GM15510 (cell line): ENCODE data around the gene GAB3.
"Not testable (repeated sequence)": the region's sequence is repeated elsewhere in the genome, so short reads cannot be mapped to it uniquely, and the experiment has no call there.

ENCODE experiments used
- POLR2A ChIP-seq: IDR thresholded peaks from 3 replicates; pipeline ENCODE4 v1.6.1; 2011; ENCODE audit warnings: borderline replicate concordance; ENCODE audit not compliant: insufficient read length; ENCODE audit errors: extremely low read depth

Gene GAB3

DNA sequence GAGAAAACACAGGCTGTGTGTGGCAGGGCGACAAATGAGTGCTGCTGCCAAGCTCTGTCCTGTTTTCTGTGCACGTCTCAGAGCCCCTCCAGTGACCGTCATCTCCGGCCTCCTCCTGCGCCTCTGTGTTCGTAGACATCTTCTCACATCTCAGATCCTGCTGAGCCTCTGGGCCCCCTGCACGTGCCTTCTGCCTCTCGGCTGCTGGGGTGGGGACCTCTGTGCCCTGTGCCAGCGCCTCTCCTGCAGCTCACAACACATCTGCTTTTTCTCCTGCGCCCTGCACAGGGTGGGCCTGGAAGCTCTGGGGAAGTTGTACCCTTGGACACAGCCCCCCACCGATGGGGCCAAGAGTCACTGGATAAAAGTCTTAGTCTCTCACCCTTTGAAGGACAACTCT lies 95.1 kb downstream of the GAB3 start:
- no peak for TF ChIP-seq POLR2A

DNA sequence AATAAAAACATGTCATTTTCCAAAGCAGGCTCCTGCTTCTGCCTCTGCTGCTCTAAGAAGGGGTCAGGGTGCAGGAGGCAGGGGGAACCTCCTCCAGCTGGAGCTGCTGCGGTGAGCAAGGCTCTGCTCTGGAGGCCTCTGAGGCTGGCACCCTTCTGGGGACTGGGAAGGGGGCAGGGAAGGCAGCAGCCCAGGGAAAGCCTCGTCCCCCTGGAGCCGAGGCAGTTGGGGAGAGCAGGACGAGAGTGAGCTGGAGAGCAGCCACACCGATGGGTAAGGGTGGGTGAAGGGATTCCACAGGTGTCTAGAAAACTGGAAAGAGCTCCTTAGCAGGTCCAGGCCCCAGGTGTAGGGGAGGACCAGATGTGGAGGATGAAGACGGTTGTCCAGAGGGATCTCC lies 95.5 kb downstream of the GAB3 start:
- TF ChIP-seq POLR2A, result no peak

DNA sequence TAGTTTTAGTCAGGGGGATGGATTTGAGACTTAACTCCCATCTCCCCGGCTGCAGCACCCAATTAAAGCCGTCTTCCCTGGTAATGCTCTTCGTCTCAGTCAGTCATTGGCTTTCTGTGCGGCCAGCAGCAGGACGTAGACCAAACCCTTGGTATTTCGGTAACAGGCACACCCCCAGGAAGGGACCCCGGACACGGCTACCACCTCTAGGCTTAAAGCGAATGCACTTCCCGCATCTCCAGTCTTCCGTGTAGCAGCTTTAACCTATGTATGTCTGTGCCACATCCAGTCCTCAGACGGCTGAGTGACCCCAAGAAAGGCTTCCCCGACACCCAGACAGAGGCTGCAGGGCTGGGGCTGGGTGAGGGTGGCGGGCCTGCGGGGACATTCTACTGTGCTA lies 96.0 kb downstream of the GAB3 start:
- TF ChIP-seq POLR2A, result no peak

DNA sequence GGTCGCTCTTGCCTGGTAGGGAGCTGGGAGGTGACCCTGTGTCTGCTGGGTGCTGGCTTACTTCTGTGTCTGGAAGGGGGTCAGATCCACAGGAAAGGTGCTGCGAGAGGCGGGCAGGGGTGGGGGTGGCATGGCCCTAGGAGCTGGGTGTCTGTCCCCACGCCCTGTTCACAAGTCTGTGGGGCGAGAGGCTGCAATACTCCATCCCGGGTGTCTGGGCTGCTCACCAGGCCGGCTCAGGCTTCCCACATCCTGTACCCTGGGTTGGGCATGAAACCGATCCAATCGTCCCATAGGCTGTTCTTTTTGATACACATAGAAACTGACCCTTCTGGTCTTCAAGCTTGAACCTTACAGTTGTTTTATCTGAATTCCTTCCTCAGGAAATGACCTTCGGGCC lies 96.5 kb downstream of the GAB3 start:
- TF ChIP-seq POLR2A, result no peak

DNA sequence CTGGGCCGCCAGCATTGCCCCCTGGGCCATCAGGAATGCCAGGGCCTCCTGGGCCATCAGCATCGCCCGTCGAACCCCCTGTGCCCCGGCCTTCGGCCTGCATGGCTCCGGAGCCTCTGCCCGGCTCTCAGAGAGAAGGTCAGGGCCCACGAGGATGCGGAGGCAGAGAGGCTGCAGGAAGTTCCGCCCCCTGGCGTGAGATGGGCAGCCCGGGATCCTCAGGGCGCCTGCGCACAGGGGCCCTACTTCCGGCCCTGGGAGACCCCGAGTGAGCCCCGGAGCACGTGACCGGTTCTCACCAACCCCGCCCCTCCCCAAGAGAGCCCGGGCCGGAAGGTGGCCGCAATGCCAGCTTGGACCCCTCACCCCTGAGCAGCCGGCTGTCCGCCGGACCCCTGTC lies 97.5 kb downstream of the GAB3 start, which contains the start of gene CTAG2:
Gene CTAG2 (minus strand): TSS at position 167 of the 400 bp plus-strand sequence. CDS start 64 bp downstream, at position 103.
- TF ChIP-seq POLR2A, result not testable (repeated sequence)

DNA sequence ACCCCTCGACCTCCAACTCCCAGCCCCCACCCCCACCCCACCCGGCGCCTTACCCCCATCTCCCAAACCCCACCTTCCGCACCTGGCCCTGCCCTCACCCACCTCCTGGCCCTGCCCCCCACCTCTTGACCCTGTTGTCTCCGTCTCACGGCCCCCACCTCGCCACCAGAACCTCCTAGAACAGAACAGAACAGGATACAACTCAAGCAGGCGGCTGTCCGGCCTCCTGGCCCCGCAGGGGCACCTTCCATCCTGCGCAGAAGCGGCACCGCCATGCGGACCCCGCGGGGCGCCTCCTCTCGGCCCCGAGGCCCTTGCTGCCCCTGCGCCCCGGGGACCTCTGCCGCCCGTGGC lies 97.9 kb downstream of the GAB3 start:
- no peak for TF ChIP-seq POLR2A

DNA sequence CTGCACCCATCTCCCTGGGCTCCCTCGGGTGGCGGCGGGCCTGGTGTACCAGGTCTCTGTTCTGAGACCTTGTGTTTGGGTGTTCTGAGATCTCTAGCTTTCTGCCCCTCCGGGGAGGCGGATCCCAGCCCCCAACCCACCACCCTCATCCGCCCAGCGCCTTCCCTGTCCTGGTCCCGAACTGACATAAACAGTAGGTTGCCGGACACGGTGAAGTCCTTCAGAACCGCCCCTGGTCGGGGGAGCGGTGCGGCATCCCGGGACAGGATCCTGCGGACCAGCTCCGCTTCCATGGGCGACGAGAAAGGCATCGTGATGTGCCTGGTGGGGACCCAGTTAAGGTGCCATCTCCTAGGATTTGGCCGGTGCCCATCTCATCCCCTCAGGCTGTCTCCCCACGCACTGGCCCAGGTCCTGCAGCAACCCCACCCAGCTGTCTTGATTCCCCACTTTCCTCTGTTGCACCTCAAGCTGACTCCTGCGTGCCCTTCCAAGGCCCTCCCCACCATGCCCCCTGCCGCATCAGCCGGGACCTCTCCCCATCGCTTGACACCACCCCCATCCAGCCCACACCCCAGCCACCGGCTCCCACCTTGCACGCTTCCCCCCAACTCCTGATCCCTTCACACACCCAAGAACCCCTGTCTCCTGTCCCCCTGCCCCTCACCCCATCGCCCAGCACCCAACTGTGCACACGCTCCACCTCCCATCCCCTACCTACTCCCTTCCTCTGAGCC lies 98.4 kb downstream of the GAB3 start:
- TF ChIP-seq POLR2A, result no peak

DNA sequence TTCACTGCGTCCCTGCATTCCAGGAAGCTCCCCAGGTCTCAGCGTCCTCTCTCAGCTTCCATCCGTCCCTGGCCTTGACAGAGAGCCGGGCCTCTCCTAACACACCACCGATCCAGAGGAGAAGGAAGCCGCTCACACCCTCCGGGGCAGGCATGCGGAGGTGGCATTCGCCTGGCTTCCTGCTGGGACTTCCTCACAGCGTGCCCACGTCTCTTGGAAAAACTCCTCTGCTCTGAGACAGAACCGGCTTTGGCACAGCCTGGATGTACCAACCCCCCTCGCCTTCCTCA lies 100.7 kb downstream of the GAB3 start:
- TF ChIP-seq POLR2A, result no peak

DNA sequence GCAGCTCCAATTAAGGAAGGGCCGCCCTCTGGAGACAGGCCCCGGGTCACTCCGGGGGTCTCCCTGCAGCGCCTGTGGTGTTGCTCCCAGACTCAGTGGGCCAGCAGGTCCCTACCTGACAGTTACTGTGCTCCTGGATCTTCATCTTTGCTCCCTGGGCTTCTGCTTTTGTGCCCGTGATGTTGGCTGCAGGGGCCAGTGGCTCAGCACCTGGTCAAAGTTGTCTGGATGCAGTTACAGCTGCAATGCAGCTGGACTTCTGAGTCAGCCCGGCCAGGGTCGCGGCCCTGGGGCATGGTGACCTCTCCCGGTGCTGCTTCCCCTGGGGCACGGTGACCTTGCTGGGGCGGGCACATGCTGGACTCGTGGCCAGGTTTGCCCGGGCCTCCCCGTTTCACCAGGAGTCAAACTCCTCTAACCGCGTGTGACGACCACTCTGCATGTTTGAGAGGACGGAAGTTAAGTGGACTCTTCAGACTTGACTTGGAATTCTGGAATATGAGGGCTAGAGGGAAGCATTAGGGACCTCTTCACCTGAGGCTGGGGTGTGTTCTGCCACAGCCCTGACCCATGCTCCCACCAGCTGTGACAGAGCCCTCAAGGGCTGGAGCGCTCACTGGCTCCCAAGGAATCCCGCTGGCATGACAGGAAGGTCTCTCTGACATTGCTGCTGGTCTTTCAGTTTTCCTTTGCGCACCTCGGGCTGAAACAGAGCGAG lies 101.2 kb downstream of the GAB3 start:
- no peak for TF ChIP-seq POLR2A

DNA sequence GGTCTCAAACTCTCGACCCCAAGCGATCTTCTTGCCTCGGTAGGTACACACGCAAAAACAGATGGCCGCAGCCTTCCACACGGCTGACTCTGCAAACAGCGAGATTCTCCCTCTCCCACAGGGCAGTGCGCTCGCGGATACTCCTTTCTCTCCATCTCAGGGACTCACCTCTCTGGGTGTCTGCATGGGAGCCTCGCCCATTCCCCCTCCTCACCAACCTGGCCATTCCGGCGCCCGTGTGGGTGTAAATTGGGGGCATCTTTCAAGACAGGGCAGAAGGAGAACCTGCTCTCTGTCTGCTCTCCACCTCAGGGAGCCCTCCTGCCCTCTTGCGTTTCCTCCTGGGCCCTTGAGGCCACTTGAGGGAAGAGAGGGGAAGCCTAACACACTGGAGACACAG lies 101.9 kb downstream of the GAB3 start:
- no peak for TF ChIP-seq POLR2A
